GM12878 (cell line): ENCODE measurements around the gene TMTC1. TPM values are rescaled to one million over a fixed set of nuclear protein-coding genes. Genes with fewer than 3 reads are reported as not detected.

Experiments used
- ATAC-seq: fragments of 200-7000 bp; cut with Tn5 transposase; 3 replicates; pipeline ENCODE4 v1.9.1; 2020; ENCODE audit warnings: mild to moderate bottlenecking, moderate library complexity
- BruUV-seq: library from RNA; stranded (reverse); fragments of 400-500 nt; replicated peaks from 2 replicates; lab custom pipeline; 2021; lab: Mats Ljungman, UMichigan
- CTCF ChIA-PET: fragments of 300-600 bp; sonication (Branson Sonifier 250); formaldehyde crosslinking; extraction: SDS; loops from one replicate; lab custom pipeline; 2021; ENCODE audit warnings: inconsistent platforms; lab: Yijun Ruan, JAX
- POLR2A ChIA-PET: fragments of 350-600 bp; formaldehyde crosslinking; extraction: SDS; loops from one replicate; lab custom pipeline; 2021; ENCODE audit warnings: inconsistent platforms; lab: Charles Lee
- RAD21 ChIA-PET: fragments of 300-600 bp; sonication (Branson Sonifier 250); formaldehyde crosslinking; loops from one replicate; lab custom pipeline; 2023; ENCODE audit warnings: antibody characterized with exemption; ENCODE audit not compliant: unreplicated experiment; lab: Charles Lee
- SMC1A ChIA-PET: fragments of 300-600 bp; sonication (Branson Sonifier 250); formaldehyde crosslinking; loops from one replicate; lab custom pipeline; 2023; ENCODE audit not compliant: unreplicated experiment, uncharacterized antibody; lab: Charles Lee
- DNase-seq: peaks from one replicate; pipeline ENCODE4 v3.0.0-alpha.2; 2011; ENCODE audit warnings: low read depth, low spot score
- FAIRE-seq: peaks from 3 replicates; lab custom pipeline; 2011; peaks lifted over from hg19 to GRCh38; lab: Jason Lieb, UNC
- H2AFZ ChIP-seq: 2 replicates; pipeline ENCODE4 v1.6.0; 2011; ENCODE audit warnings: low read depth, low read length, control low read depth; ENCODE audit not compliant: control insufficient read depth
- H3K27ac ChIP-seq: 2 replicates; pipeline ENCODE4 v1.5.1; 2011; ENCODE audit warnings: control low read depth; ENCODE audit not compliant: control insufficient read depth, insufficient read depth
- H3K27me3 ChIP-seq, 2 experiments: replicated peaks in 1 of 2; 2 replicates each; pipeline versions ENCODE4 v1.6.0 to v1.6.1; 2011; ENCODE audit warnings: low read length in 1 of 2; ENCODE audit not compliant: control insufficient read depth in 2 of 2, insufficient read depth in 2 of 2
- H3K36me3 ChIP-seq, 2 experiments: 2 replicates each; pipeline ENCODE4 v1.5.1; 2011; ENCODE audit warnings: low read length in 1 of 2; ENCODE audit not compliant: control insufficient read depth in 2 of 2, insufficient read depth in 2 of 2
- H3K4me1 ChIP-seq: 2 replicates; pipeline ENCODE4 v1.6.1; 2011; ENCODE audit warnings: mild to moderate bottlenecking, low read length, moderate library complexity, mixed read lengths; ENCODE audit not compliant: control insufficient read depth, insufficient read depth
- H3K4me2 ChIP-seq: 2 replicates; pipeline ENCODE4 v1.6.0; 2011; ENCODE audit warnings: control low read depth; ENCODE audit not compliant: control insufficient read depth, insufficient read depth
- H3K4me3 ChIP-seq: fragments of 200-600 bp; sonication (generic); 2 replicates; pipeline ENCODE4 v1.5.1; 2016
- H3K79me2 ChIP-seq: 2 replicates; pipeline ENCODE4 v1.6.0; 2011; ENCODE audit warnings: low read length; ENCODE audit not compliant: control insufficient read depth, insufficient read depth
- H3K9ac ChIP-seq: 2 replicates; pipeline ENCODE4 v1.8.0; 2011; ENCODE audit warnings: low read length, control low read depth, mixed read lengths; ENCODE audit not compliant: control insufficient read depth, insufficient read depth
- H3K9me3 ChIP-seq: replicated peaks from 3 replicates; pipeline ENCODE4 v1.5.1; 2011; ENCODE audit warnings: mild to moderate bottlenecking, low read length; ENCODE audit not compliant: control insufficient read depth, insufficient read depth
- H4K20me1 ChIP-seq: 2 replicates; pipeline ENCODE4 v1.6.0; 2011; ENCODE audit not compliant: control insufficient read depth, insufficient read depth
- ASH2L ChIP-seq: fragments of 300-600, 200-600 bp; sonication (generic); IDR thresholded peaks from 2 replicates; pipeline ENCODE4 v1.6.1; 2017; ENCODE audit warnings: low read depth, mild to moderate bottlenecking, borderline replicate concordance
- BRCA1 ChIP-seq: IDR thresholded peaks from 2 replicates; pipeline ENCODE4 v1.6.1; 2011; ENCODE audit warnings: low read depth, low read length, improper control_type of control experiment
- EGR1 ChIP-seq, 2 experiments: IDR thresholded peaks; 1 replicate in 1 of 2; 2 replicates in 1 of 2; pipeline ENCODE4 v1.6.1; 2011 to 2012; ENCODE audit warnings: low read depth in 2 of 2, low read length in 2 of 2, borderline replicate concordance in 1 of 2, mild to moderate bottlenecking in 1 of 2, moderate library complexity in 1 of 2
- GATAD2B ChIP-seq: fragments of 450-650 bp; conservative IDR thresholded peaks from 2 replicates; pipeline ENCODE4 v1.6.1; 2017; ENCODE audit warnings: low read depth, mild to moderate bottlenecking, moderate library complexity
- HDGF ChIP-seq: fragments of 450-650 bp; IDR thresholded peaks from 2 replicates; pipeline ENCODE4 v1.6.1; 2016; ENCODE audit warnings: antibody characterized with exemption
- RAD21 ChIP-seq: IDR thresholded peaks from 2 replicates; pipeline ENCODE4 v1.6.1; 2011; ENCODE audit warnings: mild to moderate bottlenecking, low read depth, low read length, moderate library complexity; ENCODE audit not compliant: insufficient read depth
- SMAD5 ChIP-seq: IDR thresholded peaks from 2 replicates; pipeline ENCODE4 v1.6.1; 2016; ENCODE audit warnings: antibody characterized with exemption, low read depth
- SREBF1 ChIP-seq: IDR thresholded peaks from 2 replicates; pipeline ENCODE4 v1.6.1; 2012; ENCODE audit warnings: mild to moderate bottlenecking, low read length
- WGBS: methylation state at CpG from one replicate; pipeline ENCODE4 v1.1.6; 2016; ENCODE audit warnings: low lambda C conversion rate; ENCODE audit not compliant: insufficient replicate concordance, insufficient coverage; ENCODE audit errors: missing lambda C conversion rate; 5-methylcytosine and 5-hydroxymethylcytosine counted together
- in situ Hi-C: fragments of 300-500 bp; cut with MboI; formaldehyde crosslinking; loops from 9 replicates; pipeline ENCODE4 v1.14.3; 2018; ENCODE audit warnings: mixed read lengths
- intact Hi-C: fragments of 100-400 bp; cut with micrococcal nuclease; formaldehyde crosslinking; loops from one replicate; pipeline ENCODE4 v1.14.2; 2022; ENCODE audit not compliant: unreplicated experiment
- polyA plus RNA-seq, 11 experiments: library from polyadenylated mRNA; depleted of rRNA in 4 of 11; unstranded in 6 of 11; stranded (reverse) in 5 of 11; fragments of >200 nt; fragmentation: Nextera tagmentation in 4 of 11; fragmentation: Illumina TruSeq in 1 of 11; extraction: Ambion mirVana in 4 of 11; extraction: Trizol in 1 of 11; gene quantifications; 1 replicate in 1 of 11; 2 replicates in 10 of 11; pipeline versions ENCODE4 v1.2.1 to v1.2.3, GENCODE V29; 2011 to 2016; ENCODE audit warnings: inconsistent platforms in 2 of 11, missing spikeins in 2 of 11, low read depth in 1 of 11
- total RNA-seq, 4 experiments: library from RNA; depleted of rRNA in 3 of 4; stranded (reverse); fragments of >200 nt in 3 of 4; fragmentation: Illumina TruSeq in 1 of 4; extraction: Trizol in 1 of 4; gene quantifications; 2 replicates each; pipeline versions ENCODE4 v1.2.1 to v1.2.3, GENCODE V29; 2013 to 2021
- TF ChIP-seq, protein P1 (sequence below): IDR thresholded peaks from 2 replicates; pipeline ENCODE4 v1.6.1; 2011; ENCODE audit warnings: borderline replicate concordance, low read depth, mild to moderate bottlenecking, moderate library complexity, mixed read lengths, low read length; ENCODE audit not compliant: insufficient read depth; ENCODE audit errors: extremely low read length
- TF ChIP-seq, protein P2 (sequence below): IDR thresholded peaks from 2 replicates; pipeline ENCODE4 v1.6.1; 2012; ENCODE audit warnings: low read depth, low read length, improper control_type of control experiment

Gene TMTC1
- total and polyA plus RNA-seq, 10 of the 15 experiments (the other 5 are each of a cell fraction or from before 2014, with no cell fraction given): 0.10 to 20.9 (median 0.57) TPM

GRCh38 chr12:29608581-29608980, 175.2 kb downstream of the TMTC1 start:
- intact Hi-C loops: no loop called here
- Histone ChIP-seq H2AFZ (no peak overlapping the region), H3K4me3 (no peak overlapping the region), H3K79me2 (no peaks in the 10 kb centered on the region), H3K36me3 (no peaks in the 10 kb centered on the region), H3K9me3 (no peaks in the 10 kb centered on the region), H3K9ac (no peak overlapping the region), H3K27ac (no peak overlapping the region), H3K27me3 (no peaks in the 10 kb centered on the region), H3K4me1 (no peaks in the 10 kb centered on the region), H4K20me1 (no peaks in the 10 kb centered on the region), H3K4me2 (no peak overlapping the region)
- RAD21 ChIA-PET: interaction anchor here (2.4 to 3.0 kb wide), 2 partner anchors 11 to 78 kb away, joined by 7 to 13 read pairs; no protein-coding TSS in a partner anchor
- ATAC-seq (no peak), FAIRE-seq (no peak), DNase-seq (no peak)
- in situ Hi-C loops: no loop called here
- SMC1A ChIA-PET: interaction anchor here (0.8 to 5.6 kb wide), 8 partner anchors 9 to 160 kb away, joined by 3 to 29 read pairs (median 6); no protein-coding TSS in a partner anchor
- BruUV-seq: no TSS peak
- CTCF ChIA-PET: interaction anchor here (1.0 to 1.7 kb wide), 4 partner anchors 11 to 108 kb away, joined by 3 to 6 read pairs (median 4); no protein-coding TSS in a partner anchor
- 10% methylated on average over 7 of the region's 7 CpGs for WGBS
- TF ChIP-seq EGR1 (IDR thresholded peaks at IDR 0.05; ENCODE audit: borderline replicate concordance in 1 of 2, low read depth in 2 of 2, low read length in 2 of 2) (no peak), HDGF (no peak)
- POLR2A ChIA-PET: interaction anchor here (0.6 to 1.0 kb wide), 4 partner anchors 12 to 118 kb away, joined by 3 read pairs; no protein-coding TSS in a partner anchor

DNA sequence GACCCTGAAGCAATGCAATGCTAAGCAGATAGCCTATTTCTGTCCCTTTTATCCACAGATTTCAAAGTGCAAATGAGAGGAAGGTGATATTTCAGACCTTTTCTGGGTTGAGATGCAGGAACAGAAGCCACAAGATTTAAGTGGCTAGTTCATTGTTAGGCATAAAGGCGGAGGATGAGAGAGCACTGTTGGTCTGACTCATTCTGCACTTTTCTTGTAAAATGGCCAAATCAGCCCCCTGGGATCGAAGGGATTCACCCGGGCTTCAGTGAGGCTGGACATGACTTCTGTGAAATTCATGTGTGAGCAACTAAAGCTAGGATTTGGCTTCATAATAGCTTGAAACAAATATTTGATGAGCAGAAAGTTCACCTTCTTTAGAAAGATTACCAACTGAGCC, 184.4 kb downstream of the TMTC1 start:
- DNase-seq (no peak), FAIRE-seq (no peak), ATAC-seq (peak; percentile 54)
- WGBS: 3% methylated on average over 3 of the region's 3 CpGs
- H3K27ac ChIP-seq: no peak overlapping the region
- no peak overlapping the region for H3K4me2 ChIP-seq
- no peak overlapping the region for H3K4me3 ChIP-seq
- H4K20me1 ChIP-seq: no peaks in the 10 kb centered on the region
- RAD21 ChIA-PET: interaction anchor here (0.7 kb wide), 1 partner anchor 73 kb away, joined by 3 read pairs; no protein-coding TSS in a partner anchor
- H2AFZ ChIP-seq: no peak overlapping the region
- H3K9ac ChIP-seq: no peak overlapping the region
- H3K9me3 ChIP-seq: no peaks in the 10 kb centered on the region
- in situ Hi-C loops: no loop called here
- SMC1A ChIA-PET: interaction anchor here (1.0 to 5.6 kb wide), 2 partner anchors 10 to 11 kb away, joined by 5 to 29 read pairs; no protein-coding TSS in a partner anchor
- H3K79me2 ChIP-seq: no peaks in the 10 kb centered on the region
- intact Hi-C loops: no loop called here
- no peaks in the 10 kb centered on the region for H3K36me3 ChIP-seq
- no peaks in the 10 kb centered on the region for H3K4me1 ChIP-seq
- no TSS peak for BruUV-seq
- no peaks in the 10 kb centered on the region; a peak in 1 of 4 replicates for H3K27me3 ChIP-seq
- CTCF ChIA-PET: no interaction called here
- POLR2A ChIA-PET: no interaction called here
- no peak for TF ChIP-seq ASH2L
- TF ChIP-seq, protein P1, sequence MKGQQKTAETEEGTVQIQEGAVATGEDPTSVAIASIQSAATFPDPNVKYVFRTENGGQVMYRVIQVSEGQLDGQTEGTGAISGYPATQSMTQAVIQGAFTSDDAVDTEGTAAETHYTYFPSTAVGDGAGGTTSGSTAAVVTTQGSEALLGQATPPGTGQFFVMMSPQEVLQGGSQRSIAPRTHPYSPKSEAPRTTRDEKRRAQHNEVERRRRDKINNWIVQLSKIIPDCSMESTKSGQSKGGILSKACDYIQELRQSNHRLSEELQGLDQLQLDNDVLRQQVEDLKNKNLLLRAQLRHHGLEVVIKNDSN: no peak
- TF ChIP-seq, protein P2, sequence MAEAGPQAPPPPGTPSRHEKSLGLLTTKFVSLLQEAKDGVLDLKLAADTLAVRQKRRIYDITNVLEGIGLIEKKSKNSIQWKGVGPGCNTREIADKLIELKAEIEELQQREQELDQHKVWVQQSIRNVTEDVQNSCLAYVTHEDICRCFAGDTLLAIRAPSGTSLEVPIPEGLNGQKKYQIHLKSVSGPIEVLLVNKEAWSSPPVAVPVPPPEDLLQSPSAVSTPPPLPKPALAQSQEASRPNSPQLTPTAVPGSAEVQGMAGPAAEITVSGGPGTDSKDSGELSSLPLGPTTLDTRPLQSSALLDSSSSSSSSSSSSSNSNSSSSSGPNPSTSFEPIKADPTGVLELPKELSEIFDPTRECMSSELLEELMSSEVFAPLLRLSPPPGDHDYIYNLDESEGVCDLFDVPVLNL: no peak
- no peak for TF ChIP-seq SMAD5
- no peak for TF ChIP-seq RAD21
- no peak for TF ChIP-seq GATAD2B
- TF ChIP-seq SREBF1: no peak
- no peak for TF ChIP-seq BRCA1
